H1 (cell line): ENCODE data around the gene TFAP2B. TPM values are rescaled to one million over a fixed set of nuclear protein-coding genes. Genes with fewer than 3 reads are reported as not detected.
A peak's percentile ranks its signal among the peaks of the same experiment; 100 is the strongest.

Experiments
- CTCF ChIA-PET: fragments of 300-600 bp; sonication (Branson Sonifier 250); formaldehyde crosslinking; loops from one replicate; lab custom pipeline; 2021; ENCODE audit not compliant: partially characterized antibody; lab: Charles Lee
- POLR2A ChIA-PET: fragments of 300-600 bp; sonication (Branson Sonifier 250); formaldehyde crosslinking; loops from one replicate; lab custom pipeline; 2021; ENCODE audit warnings: inconsistent platforms; ENCODE audit not compliant: partially characterized antibody; lab: Charles Lee
- DNase-seq, 2 experiments: peaks; one replicate each; pipeline versions ENCODE4 v3.0.0 to v3.0.0-alpha.2; 2010 to 2022; ENCODE audit warnings: low spot score in 2 of 2, low read depth in 1 of 2, mixed read lengths in 1 of 2
- FAIRE-seq: peaks from 2 replicates; lab custom pipeline; 2011; peaks lifted over from hg19 to GRCh38; lab: Jason Lieb, UNC
- H2AFZ ChIP-seq: 2 replicates; pipeline ENCODE4 v1.8.1; 2012; ENCODE audit warnings: low read length, inconsistent platforms
- H2AK5ac ChIP-seq: 2 replicates; pipeline ENCODE4 v1.6.1; 2013; ENCODE audit warnings: low read depth, low read length
- H2BK120ac ChIP-seq: replicated peaks from 2 replicates; pipeline ENCODE3; 2013; ENCODE audit warnings: low read depth, low read length, inconsistent platforms
- H2BK12ac ChIP-seq: 2 replicates; pipeline ENCODE4 v1.6.1; 2013; ENCODE audit warnings: low read depth, low read length
- H2BK15ac ChIP-seq: 2 replicates; pipeline ENCODE4 v1.6.1; 2013; ENCODE audit warnings: low read length
- H2BK20ac ChIP-seq: 2 replicates; pipeline ENCODE4 v1.6.1; 2013; ENCODE audit warnings: low read length
- H2BK5ac ChIP-seq: 2 replicates; pipeline ENCODE4 v1.6.1; 2013; ENCODE audit warnings: low read depth, low read length
- H3K14ac ChIP-seq: 2 replicates; pipeline ENCODE4 v1.6.1; 2013; ENCODE audit warnings: inconsistent platforms; ENCODE audit not compliant: insufficient read length
- H3K18ac ChIP-seq: 2 replicates; pipeline ENCODE4 v1.6.1; 2013; ENCODE audit warnings: low read length; ENCODE audit errors: extremely low read depth
- H3K23ac ChIP-seq: 2 replicates; pipeline ENCODE4 v1.6.1; 2013; ENCODE audit warnings: inconsistent platforms; ENCODE audit not compliant: insufficient read length
- H3K23me2 ChIP-seq: 2 replicates; pipeline ENCODE4 v1.6.1; 2013; ENCODE audit warnings: low read depth, low read length
- H3K27ac ChIP-seq: 2 replicates; pipeline ENCODE4 v1.6.1; 2011; ENCODE audit warnings: low read depth, low read length, inconsistent platforms
- H3K27me3 ChIP-seq, 4 experiments: replicated peaks in 1 of 4; 1 replicate in 1 of 4; 2 replicates in 3 of 4; pipeline versions ENCODE4 v1.6.1 to v1.8.1; 2011 to 2013; ENCODE audit warnings: low read length in 3 of 4, mild to moderate bottlenecking in 3 of 4, inconsistent platforms in 2 of 4, mixed read lengths in 2 of 4, moderate library complexity in 1 of 4; ENCODE audit not compliant: control insufficient read depth in 3 of 4, insufficient read depth in 3 of 4; ENCODE audit errors: extremely low read depth in 1 of 4
- H3K36me3 ChIP-seq, 4 experiments: 2 replicates each; pipeline versions ENCODE4 v1.6.1 to v1.8.1; 2011 to 2013; ENCODE audit warnings: mild to moderate bottlenecking in 4 of 4, low read length in 3 of 4, moderate library complexity in 2 of 4, control low read depth in 1 of 4, inconsistent platforms in 1 of 4; ENCODE audit not compliant: insufficient read depth in 4 of 4, control insufficient read depth in 2 of 4
- H3K4ac ChIP-seq: replicated peaks from 2 replicates; pipeline ENCODE3; 2013; ENCODE audit warnings: low read length, low read depth, mixed read lengths, inconsistent platforms; ENCODE audit not compliant: insufficient read length
- H3K4me1 ChIP-seq, 4 experiments: replicated peaks in 1 of 4; 1 replicate in 1 of 4; 2 replicates in 3 of 4; pipeline versions ENCODE4 v1.6.1 to v1.8.1; 2011 to 2013; ENCODE audit warnings: low read length in 3 of 4, inconsistent platforms in 2 of 4, mixed read lengths in 1 of 4; ENCODE audit not compliant: insufficient read depth in 4 of 4, control insufficient read depth in 3 of 4
- H3K4me2 ChIP-seq, 2 experiments: 2 replicates each; pipeline versions ENCODE4 v1.6.1 to v1.8.1; 2011 to 2013; ENCODE audit warnings: low read depth in 2 of 2, low read length in 2 of 2, control low read depth in 1 of 2, inconsistent platforms in 1 of 2, mild to moderate bottlenecking in 1 of 2; ENCODE audit not compliant: insufficient read depth in 1 of 2
- H3K4me3 ChIP-seq, 4 experiments: fragments of 200-600, 300-600 bp in 1 of 4; sonication (generic), shearing (Covaris generic), sonication (Bioruptor Twin) in 1 of 4; 2 replicates each; pipeline versions ENCODE4 v1.5.1 to v1.8.1; 2011 to 2016; ENCODE audit warnings: low read length in 4 of 4, low read depth in 3 of 4, control low read depth in 2 of 4, inconsistent platforms in 2 of 4, mild to moderate bottlenecking in 2 of 4, mixed read lengths in 1 of 4, moderate library complexity in 1 of 4; ENCODE audit not compliant: insufficient read depth in 2 of 4; ENCODE audit errors: extremely low read depth in 1 of 4
- H3K56ac ChIP-seq: replicated peaks from 2 replicates; pipeline ENCODE3; 2013; ENCODE audit warnings: low read depth, mild to moderate bottlenecking, mixed read lengths, low read length, inconsistent platforms; ENCODE audit not compliant: insufficient read length
- H3K79me1 ChIP-seq: 2 replicates; pipeline ENCODE4 v1.6.1; 2013; ENCODE audit warnings: low read depth, low read length, control low read depth
- H3K79me2 ChIP-seq, 2 experiments: 2 replicates each; pipeline versions ENCODE4 v1.6.1 to v1.8.1; 2012 to 2013; ENCODE audit warnings: low read length in 2 of 2, mild to moderate bottlenecking in 2 of 2, inconsistent platforms in 1 of 2; ENCODE audit not compliant: insufficient read depth in 2 of 2, control insufficient read depth in 1 of 2
- H3K9ac ChIP-seq, 4 experiments: replicated peaks in 1 of 4; 1 replicate in 1 of 4; 2 replicates in 3 of 4; pipeline versions ENCODE4 v1.6.1 to v1.8.1; 2011 to 2013; ENCODE audit warnings: low read depth in 3 of 4, low read length in 3 of 4, control low read depth in 2 of 4, mild to moderate bottlenecking in 2 of 4, moderate library complexity in 2 of 4, inconsistent platforms in 1 of 4; ENCODE audit errors: extremely low read depth in 1 of 4
- H3K9me3 ChIP-seq, 2 experiments: 2 replicates each; pipeline versions ENCODE4 v1.6.1 to v1.8.1; 2012 to 2013; ENCODE audit warnings: mild to moderate bottlenecking in 2 of 2, moderate library complexity in 2 of 2, control low read depth in 1 of 2, inconsistent platforms in 1 of 2, low read depth in 1 of 2, low read length in 1 of 2, mixed read lengths in 1 of 2; ENCODE audit not compliant: insufficient read depth in 2 of 2
- H4K20me1 ChIP-seq, 2 experiments: replicated peaks in 1 of 2; 2 replicates each; pipeline versions ENCODE3 to v1.8.1; 2011 to 2013; ENCODE audit warnings: inconsistent platforms in 2 of 2, low read length in 2 of 2, mild to moderate bottlenecking in 1 of 2; ENCODE audit not compliant: insufficient read depth in 2 of 2, control insufficient read depth in 1 of 2
- H4K5ac ChIP-seq: 2 replicates; pipeline ENCODE4 v1.6.1; 2013; ENCODE audit warnings: low read length, low read depth, mixed read lengths, inconsistent platforms; ENCODE audit not compliant: insufficient read length
- H4K8ac ChIP-seq: 2 replicates; pipeline ENCODE4 v1.8.0; 2013; ENCODE audit warnings: mild to moderate bottlenecking, moderate library complexity, low read length, inconsistent platforms; ENCODE audit not compliant: insufficient read depth; ENCODE audit errors: extremely low read depth
- H4K91ac ChIP-seq: replicated peaks from 2 replicates; pipeline ENCODE3; 2013; ENCODE audit warnings: low read length, mixed read lengths, inconsistent platforms; ENCODE audit not compliant: insufficient read length
- ASH2L ChIP-seq: fragments of 200-600, 300-600 bp; sonication (generic); IDR thresholded peaks from one replicate; pipeline ENCODE4 v1.7.1; 2017; ENCODE audit warnings: low read length
- CTBP2 ChIP-seq: IDR thresholded peaks from 2 replicates; pipeline ENCODE4 v1.7.0; 2011; ENCODE audit warnings: borderline replicate concordance, mild to moderate bottlenecking, moderate library complexity, mixed read lengths, low read length; ENCODE audit not compliant: insufficient read depth, insufficient read length
- EGR1 ChIP-seq: IDR thresholded peaks from 2 replicates; pipeline ENCODE4 v1.6.1; 2011; ENCODE audit warnings: low read depth, low read length, borderline replicate concordance
- FOSL1 ChIP-seq: IDR thresholded peaks from 2 replicates; pipeline ENCODE4 v1.6.1; 2011; ENCODE audit warnings: mild to moderate bottlenecking, low read depth, low read length, moderate library complexity; ENCODE audit not compliant: insufficient read depth
- RAD21 ChIP-seq, 2 experiments: IDR thresholded peaks in 1 of 2; conservative IDR thresholded peaks in 1 of 2; 2 replicates each; pipeline ENCODE4 v1.6.1; 2011; ENCODE audit warnings: low read depth in 2 of 2, low read length in 2 of 2, improper control_type of control experiment in 1 of 2, inconsistent platforms in 1 of 2, mild to moderate bottlenecking in 1 of 2, moderate library complexity in 1 of 2
- RBBP5 ChIP-seq: IDR thresholded peaks from 2 replicates; pipeline ENCODE4 v1.7.1; 2012; ENCODE audit warnings: low read depth, mild to moderate bottlenecking, inconsistent platforms, low read length, moderate library complexity, borderline replicate concordance
- SIX5 ChIP-seq: IDR thresholded peaks from 2 replicates; pipeline ENCODE4 v1.6.1; 2011; ENCODE audit warnings: mild to moderate bottlenecking, low read depth, low read length
- WGBS, 2 experiments: shearing (Covaris generic) in 1 of 2; methylation state at CpG; one replicate each; pipeline versions ENCODE4 v1.1.6 to v1.1.7; 2013 to 2015; ENCODE audit warnings: low lambda C conversion rate in 2 of 2, mixed read lengths in 2 of 2, inconsistent platforms in 1 of 2, low coverage in 1 of 2, missing lambda C conversion rate in 1 of 2; ENCODE audit not compliant: insufficient replicate concordance in 2 of 2, insufficient coverage in 1 of 2, insufficient read length in 1 of 2; ENCODE audit errors: extremely low coverage in 1 of 2, missing lambda C conversion rate in 1 of 2; 5-methylcytosine and 5-hydroxymethylcytosine counted together
- polyA plus RNA-seq, 7 experiments: library from polyadenylated mRNA; depleted of rRNA in 3 of 7; stranded (reverse) in 5 of 7; unstranded in 2 of 7; fragments of >200 nt in 5 of 7; fragments of 200-250 nt in 2 of 7; gene quantifications; 1 replicate in 5 of 7; 2 replicates in 1 of 7; 4 replicates in 1 of 7; pipeline versions ENCODE4 v1.2.1 to v1.2.3, GENCODE V29; 2011 to 2013; ENCODE audit warnings: missing spikeins in 2 of 7, mixed read lengths in 2 of 7
- total RNA-seq: library from RNA; stranded (reverse); fragmentation: NEBNext Ultra II Directional; extraction: Animal tissue kit (Norgen Biotek cat#: 25700); gene quantifications from 2 replicates; pipeline ENCODE4 v1.2.1, GENCODE V29; 2021

The TFAP2B gene
- total and polyA plus RNA-seq, 2 of the 8 experiments (the other 6 are each of a cell fraction or from before 2014, with no cell fraction given), result not detected

- Histone ChIP-seq H3K4me3 (peak overlapping the region; percentile 23 to 57 (median 36); a peak in 5 of 8 replicates), H2AK5ac (no peak overlapping the region), H3K4me1 (peaks cover 12 to 33% (median 23%) of the 10 kb centered on the region in 4 experiments), H4K20me1 (peaks cover 3 to 18% of the 10 kb centered on the region in 2 experiments), H3K56ac (no peak overlapping the region), H3K79me2 (no peaks in the 10 kb centered on the region), H4K8ac (no peak overlapping the region), H3K36me3 (no peaks in the 10 kb centered on the region), H2BK12ac (peak overlapping the region; percentile 60; the same call in 1 of the 2 replicates), H3K23ac (no peak overlapping the region), H3K4me2 (peak overlapping the region; percentile 90 to 95), H2BK20ac (no peak overlapping the region), H3K27ac (no peak overlapping the region), H3K27me3 (peaks cover 64 to 100% (median 89%) of the 10 kb centered on the region in 4 experiments), H3K4ac (no peak overlapping the region), H3K14ac (no peak overlapping the region), H3K18ac (peak overlapping the region; percentile 53; the same call in 1 of the 2 replicates), H2BK15ac (no peak overlapping the region), H3K9me3 (no peaks in the 10 kb centered on the region), H4K5ac (no peak overlapping the region), H2BK120ac (no peak overlapping the region), H2AFZ (no peak overlapping the region), H2BK5ac (no peak overlapping the region; the same call in 1 of the 2 replicates), H3K9ac (no peak overlapping the region), H4K91ac (no peak overlapping the region), H3K23me2 (peaks cover 13% of the 10 kb centered on the region; the same call in 1 of the 2 replicates), H3K79me1 (no peaks in the 10 kb centered on the region)
- DNase-seq (peak in 1 of 2 experiments; percentile 59), FAIRE-seq (peak; percentile 55)
- CTCF ChIA-PET, result interaction anchor here (0.7 to 1.2 kb wide), 3 partner anchors 22 to 892 kb away, joined by 3 read pairs; no protein-coding TSS in a partner anchor
- 2% methylated on average over 16 of the region's 16 CpGs; no CpG with 5 or more reads in 1 of the 2 experiments for WGBS, 2 experiments
- POLR2A ChIA-PET, result interaction anchor here (1.0 to 2.8 kb wide), 3 partner anchors 13 to 25 kb away, joined by 3 to 13 read pairs (median 3); no protein-coding TSS in a partner anchor
- TF ChIP-seq CTBP2, result peak; percentile 38
- no peak for TF ChIP-seq RBBP5
- no peak for TF ChIP-seq SIX5
- TF ChIP-seq RAD21 (IDR thresholded peaks at IDR 0.05 in 1 of 2, conservative IDR thresholded peaks at IDR 0.05 in 1 of 2; ENCODE audit: low read depth in 2 of 2, low read length in 2 of 2), result no peak
- TF ChIP-seq EGR1, result peak; percentile 55
- no peak for TF ChIP-seq FOSL1
- peak; percentile 4 for TF ChIP-seq ASH2L
Observed at GRCh38 chr6:50846144-50846851, 27.6 kb downstream of the TFAP2B start.
